ENCODE data around the gene TAF4. TPM values are rescaled to one million over a fixed set of nuclear protein-coding genes. Genes with fewer than 3 reads are reported as not detected.

The TAF4 gene
- total RNA-seq, 2 donors from 2014 or later = 25.5 to 39.9 TPM

DNA sequence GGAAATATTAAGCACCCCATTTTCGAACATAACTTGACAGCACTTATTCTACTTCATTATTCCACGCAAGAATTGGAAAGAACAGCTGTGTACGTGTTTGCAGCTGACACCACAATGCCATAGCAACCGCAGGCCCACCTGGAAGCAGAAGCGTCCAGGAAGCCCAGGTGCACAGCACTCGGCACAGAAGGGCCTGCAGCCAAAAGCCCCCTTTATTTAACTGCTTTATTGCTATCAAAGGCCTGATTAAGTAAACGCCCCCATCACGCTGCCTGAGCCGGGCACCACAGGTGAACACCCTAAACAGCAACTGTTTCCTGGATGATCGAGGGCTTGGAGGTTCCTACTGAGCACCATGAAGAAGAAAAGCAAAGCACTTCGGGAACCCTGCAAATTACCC lies 6.3 kb downstream of the TAF4 start:
- Mint-ChIP-seq H3K4me3 (no peak overlapping the region), H3K36me3 (ENCODE audit: low read depth) (peaks cover 34% of the 10 kb centered on the region), H3K9me3 (peaks cover 4% of the 10 kb centered on the region), H3K27ac (peak overlapping the region; percentile 11), H3K4me1 (peaks cover 14% of the 10 kb centered on the region), H3K27me3 (ENCODE audit: insufficient read depth) (no peaks in the 10 kb centered on the region)
- Histone ChIP-seq H3K27ac (ENCODE audit: low read depth, low read length) (no peak overlapping the region), H3K27me3 (ENCODE audit: control insufficient read depth, insufficient read depth, low read length, poor library complexity, severe bottlenecking) (no peaks in the 10 kb centered on the region), H3K9me3 (ENCODE audit: control insufficient read depth, low read length) (no peaks in the 10 kb centered on the region), H3K4me3 (ENCODE audit: low read length) (no peak overlapping the region), H3K9ac (ENCODE audit: extremely low read depth, low read length, poor library complexity, severe bottlenecking) (no peak overlapping the region), H3K4me1 (ENCODE audit: control insufficient read depth, insufficient read depth, low read length) (peaks cover 15% of the 10 kb centered on the region), H3K36me3 (ENCODE audit: control insufficient read depth, insufficient read depth, low read length) (peaks cover 35% of the 10 kb centered on the region)
- DNase-seq = no peak
- 90 to 92% methylated on average over 8 to 11 of the region's 11 CpGs for WGBS, 2 experiments (ENCODE audit: insufficient coverage in 1 of 2, insufficient read length in 1 of 2)
- TF ChIP-seq, protein P1, sequence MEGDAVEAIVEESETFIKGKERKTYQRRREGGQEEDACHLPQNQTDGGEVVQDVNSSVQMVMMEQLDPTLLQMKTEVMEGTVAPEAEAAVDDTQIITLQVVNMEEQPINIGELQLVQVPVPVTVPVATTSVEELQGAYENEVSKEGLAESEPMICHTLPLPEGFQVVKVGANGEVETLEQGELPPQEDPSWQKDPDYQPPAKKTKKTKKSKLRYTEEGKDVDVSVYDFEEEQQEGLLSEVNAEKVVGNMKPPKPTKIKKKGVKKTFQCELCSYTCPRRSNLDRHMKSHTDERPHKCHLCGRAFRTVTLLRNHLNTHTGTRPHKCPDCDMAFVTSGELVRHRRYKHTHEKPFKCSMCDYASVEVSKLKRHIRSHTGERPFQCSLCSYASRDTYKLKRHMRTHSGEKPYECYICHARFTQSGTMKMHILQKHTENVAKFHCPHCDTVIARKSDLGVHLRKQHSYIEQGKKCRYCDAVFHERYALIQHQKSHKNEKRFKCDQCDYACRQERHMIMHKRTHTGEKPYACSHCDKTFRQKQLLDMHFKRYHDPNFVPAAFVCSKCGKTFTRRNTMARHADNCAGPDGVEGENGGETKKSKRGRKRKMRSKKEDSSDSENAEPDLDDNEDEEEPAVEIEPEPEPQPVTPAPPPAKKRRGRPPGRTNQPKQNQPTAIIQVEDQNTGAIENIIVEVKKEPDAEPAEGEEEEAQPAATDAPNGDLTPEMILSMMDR (conservative IDR thresholded peaks at IDR 0.05) = no peak

GRCh38 chr20:62058941-62059340 lies 6.7 kb downstream of the TAF4 start:
- Mint-ChIP-seq H3K9me3 (peaks cover 4% of the 10 kb centered on the region), H3K27me3 (ENCODE audit: insufficient read depth) (no peaks in the 10 kb centered on the region), H3K4me1 (peaks cover 14% of the 10 kb centered on the region), H3K27ac (no peak overlapping the region), H3K36me3 (ENCODE audit: low read depth) (peaks cover 36% of the 10 kb centered on the region), H3K4me3 (no peak overlapping the region)
- H3K9me3 ChIP-seq (ENCODE audit: control insufficient read depth, low read length) = no peaks in the 10 kb centered on the region
- H3K4me3 ChIP-seq (ENCODE audit: low read length) = no peak overlapping the region
- H3K36me3 ChIP-seq (ENCODE audit: control insufficient read depth, insufficient read depth, low read length) = peaks cover 35% of the 10 kb centered on the region
- no peak overlapping the region for H3K9ac ChIP-seq (ENCODE audit: extremely low read depth, low read length, poor library complexity, severe bottlenecking)
- TF ChIP-seq, protein P1 (conservative IDR thresholded peaks at IDR 0.05) = no peak
- WGBS, 2 experiments (ENCODE audit: insufficient coverage in 1 of 2, insufficient read length in 1 of 2) = 94 to 97% methylated on average over 3 to 11 of the region's 11 CpGs
- no peak for DNase-seq
- H3K4me1 ChIP-seq (ENCODE audit: control insufficient read depth, insufficient read depth, low read length) = peaks cover 11% of the 10 kb centered on the region
- H3K27ac ChIP-seq (ENCODE audit: low read depth, low read length) = no peak overlapping the region
- no peaks in the 10 kb centered on the region for H3K27me3 ChIP-seq (ENCODE audit: control insufficient read depth, insufficient read depth, low read length, poor library complexity, severe bottlenecking)

- no peak overlapping the region for H3K4me3 ChIP-seq (ENCODE audit: low read length)
- peaks cover 17% of the 10 kb centered on the region for H3K36me3 ChIP-seq (ENCODE audit: control insufficient read depth, insufficient read depth, low read length)
- Mint-ChIP-seq H3K9me3 (peaks cover 4% of the 10 kb centered on the region), H3K4me1 (no peaks in the 10 kb centered on the region), H3K27ac (no peak overlapping the region), H3K36me3 (ENCODE audit: low read depth) (peaks cover 33% of the 10 kb centered on the region), H3K4me3 (no peak overlapping the region), H3K27me3 (ENCODE audit: insufficient read depth) (no peaks in the 10 kb centered on the region)
- 95 to 98% methylated on average over 8 to 11 of the region's 11 CpGs for WGBS, 2 experiments (ENCODE audit: insufficient coverage in 1 of 2, insufficient read length in 1 of 2)
- H3K27ac ChIP-seq (ENCODE audit: low read depth, low read length) = no peak overlapping the region
- no peaks in the 10 kb centered on the region for H3K9me3 ChIP-seq (ENCODE audit: control insufficient read depth, low read length)
- H3K27me3 ChIP-seq (ENCODE audit: control insufficient read depth, insufficient read depth, low read length, poor library complexity, severe bottlenecking) = no peaks in the 10 kb centered on the region
- no peaks in the 10 kb centered on the region for H3K4me1 ChIP-seq (ENCODE audit: control insufficient read depth, insufficient read depth, low read length)
- H3K9ac ChIP-seq (ENCODE audit: extremely low read depth, low read length, poor library complexity, severe bottlenecking) = no peak overlapping the region
- no peak for DNase-seq
- TF ChIP-seq, protein P1 (conservative IDR thresholded peaks at IDR 0.05) = no peak
Measured at GRCh38 chr20:62056975-62057374, 8.7 kb downstream of the TAF4 start.

Data from endodermal cell (in vitro differentiated cells).